ENCODE results near the gene EEF1A2.

DNA sequence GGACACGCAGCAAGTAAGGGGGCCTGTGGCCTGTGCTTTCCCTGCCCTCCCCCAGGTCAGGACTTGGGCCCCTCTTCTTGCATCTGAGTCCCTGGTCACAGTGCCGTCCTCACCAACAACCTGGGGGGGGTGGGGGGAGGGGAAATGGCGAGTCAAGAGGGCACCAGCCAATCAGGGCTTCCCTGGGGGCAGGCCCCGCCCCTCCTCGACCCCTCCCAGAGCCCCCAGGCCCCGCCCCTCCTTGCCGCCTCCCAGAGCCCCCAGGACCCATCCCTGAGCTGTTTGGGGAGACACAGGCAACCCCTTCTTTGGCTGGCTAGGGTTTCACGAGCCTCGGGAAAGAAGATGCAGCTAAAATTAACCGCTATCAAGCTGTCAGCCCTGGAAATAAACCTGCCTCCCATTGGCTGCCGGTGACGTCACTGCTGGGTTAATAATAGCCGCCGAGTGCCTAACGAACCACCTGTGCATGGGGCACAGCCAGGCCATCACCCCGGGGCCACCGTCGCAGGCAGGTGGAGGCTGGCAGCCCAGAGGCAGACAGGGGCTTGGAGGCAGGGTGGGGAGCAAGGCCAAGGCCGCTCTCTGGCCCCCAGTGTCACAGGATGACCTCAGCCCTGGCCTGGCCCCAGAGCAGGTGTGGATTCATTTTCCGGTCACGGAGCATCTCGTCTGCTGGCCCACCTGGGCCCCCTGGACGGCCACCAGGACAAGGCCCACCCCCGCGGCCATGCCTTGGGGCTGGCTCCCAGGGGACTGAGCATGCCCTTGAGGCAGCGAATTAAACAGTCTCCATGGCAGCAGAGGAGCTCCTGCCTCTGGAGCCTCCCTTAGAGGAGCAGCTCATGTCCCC is 3.2 kb upstream of the EEF1A2 start:
- TF ChIP-seq RNF2 (IDR thresholded peaks at IDR 0.05; ENCODE audit: borderline replicate concordance, low read depth) (no peak), BHLHE40 (IDR thresholded peaks at IDR 0.05; ENCODE audit: low read depth, low read length) (no peak), SMC3 (IDR thresholded peaks at IDR 0.05) (no peak), EP300 (IDR thresholded peaks at IDR 0.05) (no peak), POLR2A (IDR thresholded peaks at IDR 0.05; ENCODE audit: low read length) (no peak), CHD2 (IDR thresholded peaks at IDR 0.05; ENCODE audit: low read length, partially characterized antibody) (no peak), KDM5A (IDR thresholded peaks at IDR 0.05) (no peak), EHF (CRISPR knock-in tag; IDR thresholded peaks at IDR 0.05) (no peak)
- TF ChIP-seq, protein P1, sequence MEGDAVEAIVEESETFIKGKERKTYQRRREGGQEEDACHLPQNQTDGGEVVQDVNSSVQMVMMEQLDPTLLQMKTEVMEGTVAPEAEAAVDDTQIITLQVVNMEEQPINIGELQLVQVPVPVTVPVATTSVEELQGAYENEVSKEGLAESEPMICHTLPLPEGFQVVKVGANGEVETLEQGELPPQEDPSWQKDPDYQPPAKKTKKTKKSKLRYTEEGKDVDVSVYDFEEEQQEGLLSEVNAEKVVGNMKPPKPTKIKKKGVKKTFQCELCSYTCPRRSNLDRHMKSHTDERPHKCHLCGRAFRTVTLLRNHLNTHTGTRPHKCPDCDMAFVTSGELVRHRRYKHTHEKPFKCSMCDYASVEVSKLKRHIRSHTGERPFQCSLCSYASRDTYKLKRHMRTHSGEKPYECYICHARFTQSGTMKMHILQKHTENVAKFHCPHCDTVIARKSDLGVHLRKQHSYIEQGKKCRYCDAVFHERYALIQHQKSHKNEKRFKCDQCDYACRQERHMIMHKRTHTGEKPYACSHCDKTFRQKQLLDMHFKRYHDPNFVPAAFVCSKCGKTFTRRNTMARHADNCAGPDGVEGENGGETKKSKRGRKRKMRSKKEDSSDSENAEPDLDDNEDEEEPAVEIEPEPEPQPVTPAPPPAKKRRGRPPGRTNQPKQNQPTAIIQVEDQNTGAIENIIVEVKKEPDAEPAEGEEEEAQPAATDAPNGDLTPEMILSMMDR (IDR thresholded peaks at IDR 0.05), result no peak
